Activated T-helper 1 cell treated with anti-CD3 and anti-CD28 coated beads, Interleukin-12 subunit alpha, Interleukin-12 subunit beta, Interleukin-2, Interleukin-4 antibody, amounts not matched to agents 30 ng/mL and 10 ng/mL and 1 ng/mL, durations not matched to agents 14 hours and 24 hours and 36 hours (primary cell): ENCODE measurements around the gene RSPRY1. TPM values are rescaled to one million over a fixed set of nuclear protein-coding genes. Genes with fewer than 3 reads are reported as not detected.
"Not testable (repeated sequence)": the region's sequence is repeated elsewhere in the genome, so short reads cannot be mapped to it uniquely, and the experiment has no call there.

Experiments
- DNase-seq: peaks from one replicate; pipeline ENCODE4 v3.0.0; 2021; ENCODE audit warnings: low spot score
- H3K27ac Mint-ChIP-seq: one replicate; pipeline ENCODE4 v1.8.0; 2021; ENCODE audit warnings: mild to moderate bottlenecking, mixed read lengths
- H3K27me3 Mint-ChIP-seq: one replicate; pipeline ENCODE4 v1.8.0; 2022; ENCODE audit warnings: mild to moderate bottlenecking, moderate library complexity, mixed read lengths; ENCODE audit not compliant: insufficient read depth
- H3K36me3 Mint-ChIP-seq: one replicate; pipeline ENCODE4 v1.8.0; 2021; ENCODE audit warnings: low read depth, mixed read lengths
- H3K4me1 Mint-ChIP-seq: one replicate; pipeline ENCODE4 v1.8.0; 2021; ENCODE audit warnings: low read depth, mixed read lengths
- H3K4me3 Mint-ChIP-seq: one replicate; pipeline ENCODE4 v1.8.0; 2021; ENCODE audit warnings: mild to moderate bottlenecking, moderate library complexity, mixed read lengths
- H3K9me3 Mint-ChIP-seq: one replicate; pipeline ENCODE4 v1.8.0; 2021; ENCODE audit warnings: mixed read lengths
- intact Hi-C: fragments of 100-400 bp; cut with micrococcal nuclease; formaldehyde crosslinking; loops from one replicate; pipeline ENCODE4 v1.15.1; 2024
- total RNA-seq: library from RNA; stranded (reverse); gene quantifications from 2 replicates; pipeline ENCODE4 v1.2.3, GENCODE V29; 2022

Gene RSPRY1
- total RNA-seq, 1 donor from 2014 or later: 36.0 TPM

- H3K4me3 Mint-ChIP-seq: no peak overlapping the region
- H3K9me3 Mint-ChIP-seq: no peaks in the 10 kb centered on the region
- H3K36me3 Mint-ChIP-seq: no peaks in the 10 kb centered on the region
- no peak for DNase-seq
- H3K27ac Mint-ChIP-seq: no peak overlapping the region
- H3K4me1 Mint-ChIP-seq: peaks cover 13% of the 10 kb centered on the region
- H3K27me3 Mint-ChIP-seq: no peaks in the 10 kb centered on the region
- intact Hi-C loops: no loop called here
Observed at GRCh38 chr16:57270221-57271062, 84.3 kb downstream of the RSPRY1 start.

GRCh38 chr16:57271063-57271345, 84.9 kb downstream of the RSPRY1 start:
- no peaks in the 10 kb centered on the region for H3K27me3 Mint-ChIP-seq
- no peaks in the 10 kb centered on the region for H3K36me3 Mint-ChIP-seq
- no peak for DNase-seq
- peaks cover 12% of the 10 kb centered on the region for H3K4me1 Mint-ChIP-seq
- H3K9me3 Mint-ChIP-seq: no peaks in the 10 kb centered on the region
- no peak overlapping the region for H3K4me3 Mint-ChIP-seq
- H3K27ac Mint-ChIP-seq: no peak overlapping the region
- intact Hi-C loops: no loop called here

GRCh38 chr16:57271867-57272495, 85.9 kb downstream of the RSPRY1 start:
- intact Hi-C loops: no loop called here
- H3K4me3 Mint-ChIP-seq: no peak overlapping the region
- DNase-seq: no peak
- no peaks in the 10 kb centered on the region for H3K36me3 Mint-ChIP-seq
- peaks cover 8% of the 10 kb centered on the region for H3K4me1 Mint-ChIP-seq
- H3K27me3 Mint-ChIP-seq: no peaks in the 10 kb centered on the region
- H3K9me3 Mint-ChIP-seq: no peaks in the 10 kb centered on the region
- no peak overlapping the region for H3K27ac Mint-ChIP-seq

GRCh38 chr16:57273359-57273758, 87.2 kb downstream of the RSPRY1 start:
- H3K4me3 Mint-ChIP-seq: no peak overlapping the region

GRCh38 chr16:57273826-57274225, 87.7 kb downstream of the RSPRY1 start:
- Mint-ChIP-seq H3K9me3 (no peaks in the 10 kb centered on the region), H3K27me3 (peaks cover 4% of the 10 kb centered on the region), H3K27ac (no peak overlapping the region), H3K4me3 (no peak overlapping the region), H3K36me3 (no peaks in the 10 kb centered on the region), H3K4me1 (peaks cover 16% of the 10 kb centered on the region)
- no peak for DNase-seq
- intact Hi-C loops: no loop called here

More at GRCh38 chr16:57273359-57273758, 87.2 kb downstream of the RSPRY1 start:
- H3K36me3 Mint-ChIP-seq: no peaks in the 10 kb centered on the region
- H3K27me3 Mint-ChIP-seq: peaks cover 4% of the 10 kb centered on the region
- H3K9me3 Mint-ChIP-seq: no peaks in the 10 kb centered on the region
- intact Hi-C loops: no loop called here
- no peak for DNase-seq
- no peak overlapping the region for H3K27ac Mint-ChIP-seq
- peaks cover 16% of the 10 kb centered on the region for H3K4me1 Mint-ChIP-seq

GRCh38 chr16:57275946-57276345, 89.8 kb downstream of the RSPRY1 start:
- intact Hi-C loops, H3K27ac Mint-ChIP-seq, H3K4me3 Mint-ChIP-seq, H3K9me3 Mint-ChIP-seq, DNase-seq, H3K36me3 Mint-ChIP-seq, H3K27me3 Mint-ChIP-seq: not testable (repeated sequence)
- peaks cover 16% of the 10 kb centered on the region for H3K4me1 Mint-ChIP-seq

GRCh38 chr16:57276596-57276995, 90.5 kb downstream of the RSPRY1 start:
- no peak overlapping the region for H3K27ac Mint-ChIP-seq
- intact Hi-C loops: no loop called here
- peaks cover 14% of the 10 kb centered on the region for H3K27me3 Mint-ChIP-seq
- no peak overlapping the region for H3K4me3 Mint-ChIP-seq
- H3K36me3 Mint-ChIP-seq: no peaks in the 10 kb centered on the region
- DNase-seq: no peak
- H3K4me1 Mint-ChIP-seq: peaks cover 16% of the 10 kb centered on the region
- H3K9me3 Mint-ChIP-seq: no peaks in the 10 kb centered on the region

GRCh38 chr16:57277586-57277985, 91.5 kb downstream of the RSPRY1 start:
- Mint-ChIP-seq H3K4me1 (peaks cover 16% of the 10 kb centered on the region), H3K9me3 (no peaks in the 10 kb centered on the region), H3K36me3 (no peaks in the 10 kb centered on the region), H3K4me3 (peak overlapping the region; percentile 51), H3K27me3 (peaks cover 19% of the 10 kb centered on the region), H3K27ac (no peak overlapping the region)
- intact Hi-C loops: no loop called here
- peak; percentile 49 for DNase-seq

GRCh38 chr16:57278494-57278893, 92.4 kb downstream of the RSPRY1 start:
- peaks cover 28% of the 10 kb centered on the region for H3K27me3 Mint-ChIP-seq
- H3K36me3 Mint-ChIP-seq: no peaks in the 10 kb centered on the region
- peaks cover 16% of the 10 kb centered on the region for H3K4me1 Mint-ChIP-seq
- H3K4me3 Mint-ChIP-seq: no peak overlapping the region
- no peaks in the 10 kb centered on the region for H3K9me3 Mint-ChIP-seq
- intact Hi-C loops: no loop called here
- no peak overlapping the region for H3K27ac Mint-ChIP-seq
- DNase-seq: no peak

GRCh38 chr16:57279780-57280638, 93.9 kb downstream of the RSPRY1 start:
- intact Hi-C loops: no loop called here
- Mint-ChIP-seq H3K4me3 (no peak overlapping the region), H3K27ac (no peak overlapping the region), H3K4me1 (peaks cover 19% of the 10 kb centered on the region), H3K36me3 (no peaks in the 10 kb centered on the region), H3K27me3 (peaks cover 37% of the 10 kb centered on the region), H3K9me3 (no peaks in the 10 kb centered on the region)
- DNase-seq: no peak

GRCh38 chr16:57281791-57282190, 95.7 kb downstream of the RSPRY1 start:
- Mint-ChIP-seq H3K27me3 (peaks cover 45% of the 10 kb centered on the region), H3K4me3 (no peak overlapping the region), H3K9me3 (no peaks in the 10 kb centered on the region), H3K36me3 (no peaks in the 10 kb centered on the region), H3K4me1 (peaks cover 18% of the 10 kb centered on the region), H3K27ac (no peak overlapping the region)
- intact Hi-C loops: no loop called here
- DNase-seq: no peak

GRCh38 chr16:57282510-57283213, 96.5 kb downstream of the RSPRY1 start:
- DNase-seq: no peak
- Mint-ChIP-seq H3K4me1 (peaks cover 11% of the 10 kb centered on the region), H3K9me3 (no peaks in the 10 kb centered on the region), H3K4me3 (peak overlapping the region; percentile 13), H3K27me3 (peaks cover 45% of the 10 kb centered on the region), H3K36me3 (no peaks in the 10 kb centered on the region), H3K27ac (no peak overlapping the region)
- intact Hi-C loops: no loop called here
